ENCODE measurements around the gene LYRM2.

DNA sequence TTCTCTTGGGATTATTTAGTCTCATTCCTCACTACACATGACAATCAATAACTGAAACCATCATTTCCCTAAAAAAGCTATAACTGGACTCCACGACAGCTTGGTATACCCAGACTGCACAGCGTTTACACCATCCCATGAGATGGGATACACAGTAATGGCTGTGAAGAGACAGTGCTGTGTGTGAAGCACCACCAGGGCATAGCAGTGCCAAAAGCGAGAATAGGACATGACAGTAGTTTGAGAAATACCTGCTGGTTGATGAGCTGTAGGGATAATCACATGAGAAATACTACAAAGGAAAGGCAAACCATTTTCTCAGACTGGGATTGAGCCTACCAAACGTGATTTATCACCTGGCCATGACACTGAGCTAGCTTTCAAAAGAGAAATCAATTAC is 22.4 kb upstream of the LYRM2 start:
- TF ChIP-seq EZH2 (IDR thresholded peaks at IDR 0.05) (no peak), POLR2AphosphoS5 (IDR thresholded peaks at IDR 0.05; ENCODE audit: borderline replicate concordance, low read depth, low read length) (no peak)

All from SK-N-MC (cell line).